ENCODE measurements around the gene ABI2.

Gene ABI2

GRCh38 chr2:203490391-203490790, 162.2 kb downstream of the ABI2 start:
- DNase-seq: no peak

GRCh38 chr2:203492965-203493364, 164.8 kb downstream of the ABI2 start:
- DNase-seq: no peak
